Left ventricle myocardium inferior (tissue), 1 donor: Measurements from ENCODE around the gene THSD4. TPM values are rescaled to one million over a fixed set of nuclear protein-coding genes. Genes with fewer than 3 reads are reported as not detected.

Experiments used
- DNase-seq: peaks from one replicate; pipeline ENCODE4 v3.0.0-alpha.2; 2020
- H3K27ac ChIP-seq: fragments of 200-600 bp; replicated peaks from 2 replicates; pipeline ENCODE4 v1.8.0; 2021
- H3K27me3 ChIP-seq: fragments of 200-600 bp; 2 replicates; pipeline ENCODE4 v1.8.0; 2021; ENCODE audit warnings: low read depth
- H3K36me3 ChIP-seq: fragments of 200-600 bp; 2 replicates; pipeline ENCODE4 v1.8.0; 2021
- H3K4me1 ChIP-seq: fragments of 200-600 bp; 2 replicates; pipeline ENCODE4 v1.8.0; 2021
- H3K4me3 ChIP-seq: fragments of 200-600 bp; 2 replicates; pipeline ENCODE4 v1.8.0; 2021; ENCODE audit warnings: mild to moderate bottlenecking, moderate library complexity
- H3K9me3 ChIP-seq: fragments of 200-600 bp; replicated peaks from 2 replicates; pipeline ENCODE4 v1.8.0; 2021
- intact Hi-C: fragments of 100-400 bp; cut with micrococcal nuclease; formaldehyde crosslinking; loops from one replicate; pipeline ENCODE4 v1.11.0; 2022
- total RNA-seq: library from RNA; stranded (reverse); fragmentation: NEBNext Ultra II Directional; extraction: Animal tissue kit (Norgen Biotek cat#: 25700); gene quantifications from one replicate; pipeline ENCODE4 v1.2.1, GENCODE V29; 2021
- TF ChIP-seq, protein P1 (sequence below): fragments of 200-600 bp; IDR thresholded peaks from 2 replicates; pipeline ENCODE4 v1.8.0; 2021; ENCODE audit warnings: antibody characterized with exemption, mild to moderate bottlenecking, borderline replicate concordance
- donor health status: DM: no; HTN: yes; CAD: no; lungs with severe emphysema.

THSD4 gene
- total RNA-seq, 1 donor from 2014 or later: 95.8 TPM

DNA sequence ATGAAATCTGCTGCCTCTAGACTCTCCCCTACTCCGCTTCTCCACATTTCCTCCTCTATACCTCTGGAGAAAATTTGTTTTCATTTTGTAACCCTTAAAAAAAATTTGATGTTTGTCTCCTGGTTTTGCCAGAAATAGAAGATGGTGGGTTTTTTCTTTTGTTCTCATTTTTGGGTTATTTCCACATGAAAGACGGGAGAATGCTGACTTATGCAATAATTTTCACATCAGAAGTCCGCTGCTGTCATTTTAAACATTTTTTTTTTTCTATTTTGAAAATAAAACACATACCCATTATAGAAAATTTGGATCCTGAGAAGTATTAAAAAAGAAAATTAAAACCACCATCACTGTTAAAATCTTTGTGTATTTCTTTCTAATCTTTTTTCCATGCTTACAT lies 374.3 kb downstream of the THSD4 start:
- no peak overlapping the region for H3K4me3 ChIP-seq
- TF ChIP-seq, protein P1, sequence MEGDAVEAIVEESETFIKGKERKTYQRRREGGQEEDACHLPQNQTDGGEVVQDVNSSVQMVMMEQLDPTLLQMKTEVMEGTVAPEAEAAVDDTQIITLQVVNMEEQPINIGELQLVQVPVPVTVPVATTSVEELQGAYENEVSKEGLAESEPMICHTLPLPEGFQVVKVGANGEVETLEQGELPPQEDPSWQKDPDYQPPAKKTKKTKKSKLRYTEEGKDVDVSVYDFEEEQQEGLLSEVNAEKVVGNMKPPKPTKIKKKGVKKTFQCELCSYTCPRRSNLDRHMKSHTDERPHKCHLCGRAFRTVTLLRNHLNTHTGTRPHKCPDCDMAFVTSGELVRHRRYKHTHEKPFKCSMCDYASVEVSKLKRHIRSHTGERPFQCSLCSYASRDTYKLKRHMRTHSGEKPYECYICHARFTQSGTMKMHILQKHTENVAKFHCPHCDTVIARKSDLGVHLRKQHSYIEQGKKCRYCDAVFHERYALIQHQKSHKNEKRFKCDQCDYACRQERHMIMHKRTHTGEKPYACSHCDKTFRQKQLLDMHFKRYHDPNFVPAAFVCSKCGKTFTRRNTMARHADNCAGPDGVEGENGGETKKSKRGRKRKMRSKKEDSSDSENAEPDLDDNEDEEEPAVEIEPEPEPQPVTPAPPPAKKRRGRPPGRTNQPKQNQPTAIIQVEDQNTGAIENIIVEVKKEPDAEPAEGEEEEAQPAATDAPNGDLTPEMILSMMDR: no peak
- no peaks in the 10 kb centered on the region for H3K36me3 ChIP-seq
- H3K27ac ChIP-seq: no peak overlapping the region
- DNase-seq: no peak
- intact Hi-C loops: no loop called here
- H3K4me1 ChIP-seq: peaks cover 16% of the 10 kb centered on the region
- H3K27me3 ChIP-seq: no peaks in the 10 kb centered on the region
- peaks cover 5% of the 10 kb centered on the region for H3K9me3 ChIP-seq

DNA sequence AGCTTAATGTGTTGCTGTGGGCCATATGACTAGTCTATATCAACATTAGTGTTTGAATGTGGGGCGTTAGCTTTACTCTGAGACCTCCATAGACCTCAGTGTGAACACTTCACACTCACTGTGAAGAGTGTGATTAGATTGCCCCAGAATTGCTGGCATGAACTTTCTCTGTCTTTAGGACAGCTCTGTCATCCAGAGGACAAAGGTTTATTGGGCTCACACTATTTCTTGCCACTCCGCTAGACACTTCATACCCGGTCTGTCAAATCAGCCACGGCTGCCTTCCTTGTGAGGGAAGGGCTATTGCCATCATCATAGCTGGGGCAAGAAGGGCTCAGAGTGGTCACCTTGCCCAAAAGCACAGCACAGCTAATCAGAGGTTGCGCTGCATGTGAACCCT lies 378.3 kb downstream of the THSD4 start:
- no peak for DNase-seq

DNA sequence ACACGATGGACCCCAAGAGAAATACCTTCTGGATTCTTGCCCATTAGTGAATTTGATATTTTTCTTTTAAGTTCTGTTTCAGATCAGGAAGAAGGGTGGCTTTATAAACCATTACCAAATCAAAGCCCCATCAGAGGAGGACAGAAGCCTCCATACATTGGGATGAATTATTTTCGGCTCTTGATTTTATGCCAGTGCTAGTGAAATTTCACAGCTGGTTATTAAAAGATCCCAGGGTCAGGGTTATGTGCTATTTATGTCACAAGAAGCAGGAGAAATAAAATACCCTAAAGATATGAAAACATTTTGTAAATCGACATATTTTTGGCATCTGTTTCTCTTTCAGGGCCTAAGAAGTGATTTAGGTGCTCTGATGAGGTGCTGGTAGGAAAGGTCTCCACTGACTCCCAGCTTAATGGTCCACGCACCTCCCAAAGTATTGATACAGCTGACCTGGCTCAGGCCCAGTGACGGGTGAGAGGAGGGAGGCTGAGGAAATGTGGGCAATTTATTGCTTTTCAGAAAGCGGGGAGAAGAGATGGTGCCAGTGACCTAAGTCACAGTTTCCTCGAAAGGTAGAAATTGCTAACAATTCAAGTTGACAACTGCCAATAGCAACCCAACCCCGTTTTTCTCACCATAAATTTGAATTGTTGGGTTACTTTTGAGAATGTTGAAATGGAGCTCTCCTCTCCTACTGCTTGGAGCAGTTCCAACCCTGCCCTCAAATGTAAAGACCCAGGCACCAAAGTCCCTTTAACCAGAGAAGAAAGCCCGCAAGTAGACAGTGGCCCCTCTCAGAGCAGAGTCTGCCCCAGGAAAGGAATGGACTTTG lies 379.5 kb downstream of the THSD4 start:
- Histone ChIP-seq H3K27me3 (no peaks in the 10 kb centered on the region), H3K9me3 (peaks cover 5% of the 10 kb centered on the region), H3K4me3 (no peak overlapping the region), H3K27ac (peak overlapping the region; percentile 79), H3K4me1 (peaks cover 40% of the 10 kb centered on the region), H3K36me3 (no peaks in the 10 kb centered on the region)
- no peak for DNase-seq
- TF ChIP-seq, protein P1: no peak
- intact Hi-C loops: no loop called here

More for the DNA sequence above, 378.3 kb downstream of the THSD4 start:
- H3K4me1 ChIP-seq: peaks cover 40% of the 10 kb centered on the region
- intact Hi-C loops: no loop called here
- H3K36me3 ChIP-seq: no peaks in the 10 kb centered on the region
- no peak overlapping the region for H3K4me3 ChIP-seq
- H3K9me3 ChIP-seq: peaks cover 5% of the 10 kb centered on the region
- H3K27ac ChIP-seq: peak overlapping the region; percentile 79
- H3K27me3 ChIP-seq: no peaks in the 10 kb centered on the region
- TF ChIP-seq, protein P1: no peak

DNA sequence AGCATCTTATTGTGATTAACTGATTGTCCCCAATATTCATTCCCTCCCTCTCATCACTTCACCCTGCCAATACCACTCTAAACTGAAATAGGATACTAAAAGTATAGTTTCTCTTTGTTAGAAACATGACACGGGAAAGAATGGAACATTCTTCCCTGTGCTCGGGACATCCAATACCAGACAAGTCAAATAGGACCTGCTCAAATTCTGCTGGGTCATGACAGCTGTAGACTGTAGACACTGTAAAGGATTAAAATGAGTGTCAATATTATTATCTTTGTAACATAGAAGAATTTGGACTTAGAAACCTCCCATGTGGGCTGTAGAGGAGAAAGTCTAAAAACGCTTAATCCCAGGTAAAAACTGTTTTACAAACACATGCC lies 380.1 kb downstream of the THSD4 start:
- intact Hi-C loops: no loop called here
- Histone ChIP-seq H3K4me3 (no peak overlapping the region), H3K4me1 (peaks cover 40% of the 10 kb centered on the region), H3K27ac (peak overlapping the region; percentile 79), H3K27me3 (no peaks in the 10 kb centered on the region), H3K36me3 (no peaks in the 10 kb centered on the region), H3K9me3 (peaks cover 10% of the 10 kb centered on the region)
- no peak for DNase-seq
- TF ChIP-seq, protein P1: no peak

DNA sequence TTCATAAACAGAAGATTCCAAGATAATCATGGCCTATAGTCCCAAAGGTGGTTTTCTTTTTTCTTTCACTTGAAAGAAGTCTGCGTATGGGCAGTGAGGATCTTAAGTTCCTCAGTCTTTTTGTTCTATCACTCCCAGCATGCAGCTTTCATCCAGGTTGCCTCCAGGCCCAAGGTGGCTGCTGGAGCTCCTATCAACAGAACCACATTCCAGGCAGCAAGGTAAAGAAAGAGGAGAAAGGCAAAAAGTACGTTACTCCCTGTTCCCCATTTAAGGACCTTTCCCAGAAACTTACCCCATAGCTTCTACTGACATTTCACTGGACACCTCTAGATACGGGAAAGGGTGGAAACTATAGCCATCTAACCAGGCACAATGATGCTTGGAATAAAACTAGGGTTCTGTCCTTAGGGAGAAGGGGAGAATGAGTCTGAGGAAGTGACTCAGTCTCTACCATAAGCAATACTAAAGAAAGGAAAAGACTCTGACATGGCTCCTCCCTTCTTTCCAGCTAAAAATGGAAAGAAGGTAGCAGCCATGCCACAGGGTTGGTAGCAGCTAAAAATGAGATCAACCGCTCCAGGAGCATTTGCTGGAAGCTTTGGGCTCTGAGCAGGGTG lies 381.2 kb downstream of the THSD4 start:
- intact Hi-C loops: no loop called here
- peak overlapping the region; percentile 79 for H3K27ac ChIP-seq
- no peaks in the 10 kb centered on the region for H3K27me3 ChIP-seq
- peaks cover 43% of the 10 kb centered on the region for H3K4me1 ChIP-seq
- no peak overlapping the region for H3K4me3 ChIP-seq
- no peak for DNase-seq
- TF ChIP-seq, protein P1: no peak
- no peaks in the 10 kb centered on the region for H3K36me3 ChIP-seq
- peaks cover 13% of the 10 kb centered on the region for H3K9me3 ChIP-seq
